T1000 (cell line): ENCODE data around the gene DCST1.

Source experiments
- DNase-seq: peaks from one replicate; lab custom pipeline; 2025; ENCODE audit warnings: mixed read lengths; lab: John Stamatoyannopoulos, UW

DCST1 gene

DNA sequence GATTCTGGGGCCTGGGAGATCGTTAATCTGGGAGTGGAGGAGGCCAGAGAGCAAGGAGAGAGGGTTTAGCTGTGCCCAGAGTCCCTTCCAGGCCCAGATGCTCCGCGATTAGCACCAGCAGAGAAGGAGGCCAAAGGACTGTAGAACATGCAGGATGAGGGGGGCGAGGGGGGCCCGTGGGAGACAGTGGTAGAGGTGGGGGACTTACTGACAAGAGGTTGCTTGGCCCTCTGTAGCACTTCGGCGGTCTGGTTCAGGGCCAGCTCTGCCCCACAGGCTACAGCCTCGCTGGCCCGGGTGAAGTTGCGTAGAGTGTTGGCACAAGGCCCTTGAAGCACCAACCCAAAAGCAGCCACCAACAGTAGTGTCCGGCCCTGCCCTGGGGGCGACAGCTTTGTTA lies 738 bp upstream of the DCST1 start:
- DNase-seq = no peak

- DNase-seq = no peak
Observed at GRCh38 chr1:155034318-155035208, 939 bp downstream of the DCST1 start.

GRCh38 chr1:155035936-155036335 lies 2.3 kb downstream of the DCST1 start:
- no peak for DNase-seq

GRCh38 chr1:155037043-155037442 lies 3.4 kb downstream of the DCST1 start:
- DNase-seq = no peak

DNA sequence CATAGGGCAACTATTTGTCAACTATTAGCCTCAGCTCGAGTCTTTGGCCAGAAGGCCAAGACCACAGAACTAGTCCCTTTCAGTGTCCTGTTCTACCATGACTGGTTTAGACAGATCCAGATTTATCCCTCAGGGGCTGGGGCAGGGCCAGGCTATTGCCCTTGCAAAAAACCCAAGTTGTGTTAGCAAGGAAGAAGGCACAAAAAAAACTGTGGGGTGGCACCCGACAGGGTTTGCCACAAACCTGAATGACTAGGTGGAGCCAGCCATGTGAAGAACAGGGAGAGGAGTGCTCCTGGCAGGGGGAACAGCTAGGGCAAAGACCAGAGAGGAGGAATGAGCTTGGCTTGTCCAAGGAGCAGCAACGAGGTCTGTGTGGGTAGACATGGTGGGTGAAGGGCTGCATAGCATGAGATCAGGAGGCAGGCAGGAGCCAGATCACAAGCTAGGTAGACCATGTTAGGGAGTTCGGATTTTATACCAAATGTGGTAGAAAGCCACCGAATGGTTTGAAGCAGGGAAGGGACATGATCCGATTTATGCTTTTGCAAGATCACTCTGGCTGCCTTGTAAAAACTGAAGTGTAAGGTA lies 4.3 kb downstream of the DCST1 start:
- DNase-seq = no peak

DNA sequence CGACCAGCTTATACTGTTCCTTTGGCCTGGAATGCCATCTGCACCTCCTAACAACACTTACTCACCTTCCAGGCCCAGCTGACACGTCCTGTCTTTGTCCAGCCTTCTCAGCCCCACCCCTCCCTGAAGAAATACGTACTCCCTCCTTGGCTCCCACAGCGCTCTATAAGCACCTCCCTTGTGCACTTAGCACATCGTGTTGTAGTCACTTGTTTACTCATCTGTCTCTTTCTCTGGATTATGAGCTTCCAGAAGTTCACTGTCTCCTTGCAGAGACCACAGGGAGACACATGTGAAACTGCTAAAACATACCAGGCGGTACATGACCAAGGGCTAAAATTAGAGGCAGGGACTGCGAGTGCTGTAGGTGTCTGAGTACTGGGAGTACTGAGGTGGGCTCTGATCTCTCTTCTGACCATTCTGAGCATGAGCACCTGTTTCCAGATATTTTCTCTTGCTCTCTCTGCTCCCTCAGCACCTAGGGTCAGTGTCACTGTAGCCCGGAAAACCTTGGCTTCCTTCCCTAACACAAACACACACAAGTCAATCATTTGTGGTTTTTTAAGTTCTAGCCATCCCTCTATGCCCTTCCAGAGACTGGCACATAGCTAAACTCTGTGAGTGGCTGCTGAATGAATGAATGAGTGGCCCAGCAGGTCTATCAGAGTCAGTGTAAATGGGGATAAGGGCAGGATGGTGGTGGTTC lies 5.1 kb downstream of the DCST1 start:
- no peak for DNase-seq

DNA sequence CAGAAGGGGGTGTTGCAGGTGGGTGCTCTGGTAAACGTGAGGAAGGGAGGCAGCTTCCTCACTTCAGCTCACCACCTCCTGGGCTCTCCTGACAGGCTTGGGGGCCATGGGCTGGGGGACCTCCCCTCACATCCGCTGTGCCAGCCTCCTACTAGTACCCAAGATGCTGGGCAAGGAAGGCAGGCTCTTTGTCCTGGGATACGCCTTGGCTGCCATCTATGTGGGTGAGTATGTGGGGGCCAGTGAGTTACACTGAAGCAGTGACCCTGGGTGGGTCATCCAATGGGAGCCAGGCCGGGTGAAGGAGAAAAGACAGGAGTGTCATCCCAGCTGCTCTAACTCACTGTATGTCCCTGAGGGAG lies 5.7 kb downstream of the DCST1 start:
- DNase-seq = no peak

- no peak for DNase-seq
Observed at GRCh38 chr1:155040358-155041093, 6.9 kb downstream of the DCST1 start.

DNA sequence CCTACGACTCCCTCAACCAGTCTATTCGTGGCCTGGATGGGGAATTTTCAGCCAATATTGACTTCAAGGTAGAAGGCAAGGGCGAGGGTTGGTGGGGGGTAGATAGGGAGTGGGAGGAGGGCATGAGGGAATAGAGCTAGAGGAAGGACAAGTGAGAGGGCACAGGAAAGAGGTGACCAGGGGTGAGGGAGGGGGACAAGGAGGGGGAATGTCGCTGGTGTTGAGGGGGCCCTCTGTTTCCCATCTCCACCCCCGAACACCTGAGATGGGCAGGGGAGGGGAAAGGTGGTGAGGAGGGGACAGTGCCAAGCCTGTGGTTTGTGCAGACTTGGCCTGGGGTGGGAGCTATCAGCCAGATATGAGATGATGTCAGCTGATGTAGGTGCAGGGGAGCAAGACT lies 9.2 kb downstream of the DCST1 start:
- no peak for DNase-seq

- no peak for DNase-seq
Observed at GRCh38 chr1:155043301-155043702, 9.7 kb downstream of the DCST1 start.

DNA sequence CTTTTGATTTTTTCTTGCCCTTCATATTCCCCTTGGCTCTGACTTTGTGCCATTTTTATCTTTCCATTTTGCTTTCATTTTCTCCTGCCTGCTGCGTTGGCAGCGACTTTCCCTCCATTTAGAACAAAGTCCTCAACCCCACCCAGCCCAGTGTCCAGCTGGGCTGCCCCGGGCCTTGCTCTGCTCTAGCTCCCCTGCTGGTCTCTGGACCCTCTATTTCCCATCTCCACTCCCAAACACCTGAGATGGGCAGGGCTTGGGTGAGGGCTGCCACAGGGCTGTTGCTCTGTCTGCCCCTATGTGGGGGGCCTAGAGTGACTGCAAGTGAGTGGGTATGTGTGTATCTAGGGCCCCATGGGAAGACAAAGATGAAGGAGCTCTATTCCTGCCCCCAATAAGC lies 10.2 kb downstream of the DCST1 start:
- DNase-seq = no peak

- DNase-seq = no peak
Observed at GRCh38 chr1:155044365-155044764, 10.7 kb downstream of the DCST1 start.

- peak; percentile 27 for DNase-seq
Observed at GRCh38 chr1:155044812-155045657, 11.4 kb downstream of the DCST1 start.

- no peak for DNase-seq
Observed at GRCh38 chr1:155048449-155049334, 15.1 kb downstream of the DCST1 start.

- DNase-seq = no peak
Observed at GRCh38 chr1:155049651-155050559, 16.3 kb downstream of the DCST1 start.

DNA sequence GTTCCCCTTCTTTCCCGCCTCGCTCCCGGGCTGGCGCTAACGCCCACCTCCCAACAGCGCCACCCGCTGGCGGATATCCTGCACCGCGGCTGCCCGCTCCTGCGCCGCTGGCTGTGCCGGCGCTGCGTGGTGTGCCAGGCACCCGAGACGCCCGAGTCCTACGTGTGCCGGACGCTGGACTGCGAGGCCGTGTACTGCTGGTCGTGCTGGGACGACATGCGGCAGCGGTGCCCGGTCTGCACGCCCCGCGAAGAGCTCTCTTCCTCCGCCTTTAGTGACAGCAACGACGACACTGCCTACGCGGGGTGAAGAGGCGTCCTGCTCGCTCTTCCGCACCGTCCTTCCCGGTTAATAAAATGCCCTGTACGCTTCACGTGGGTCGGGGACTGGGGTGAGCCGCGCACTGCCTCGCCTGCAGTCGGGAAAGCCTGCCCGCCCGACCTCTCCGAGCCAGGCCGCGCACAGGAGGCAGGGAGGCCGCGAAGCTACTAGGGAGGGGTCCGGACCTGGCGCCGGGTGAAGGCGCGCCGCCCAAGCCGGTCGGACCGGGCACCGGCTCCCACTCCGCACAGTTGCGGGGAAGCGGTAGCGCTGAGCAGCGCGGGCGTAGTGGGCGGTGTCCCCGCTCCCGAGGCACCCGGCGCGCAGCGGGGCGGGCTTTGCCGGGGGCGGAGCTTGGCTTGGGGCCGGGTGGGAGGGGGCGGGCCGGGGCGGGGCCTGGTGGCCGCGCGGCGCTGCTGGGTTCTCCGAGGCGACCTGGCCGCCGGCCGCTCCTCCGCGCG lies 17.1 kb downstream of the DCST1 start, which contains the start of gene ADAM15:
TSS of gene ADAM15 (plus strand) at position 757 of the 782 bp plus-strand sequence. CDS start 71 bp downstream, outside the sequence.
- DNase-seq = peak; percentile 57

DNA sequence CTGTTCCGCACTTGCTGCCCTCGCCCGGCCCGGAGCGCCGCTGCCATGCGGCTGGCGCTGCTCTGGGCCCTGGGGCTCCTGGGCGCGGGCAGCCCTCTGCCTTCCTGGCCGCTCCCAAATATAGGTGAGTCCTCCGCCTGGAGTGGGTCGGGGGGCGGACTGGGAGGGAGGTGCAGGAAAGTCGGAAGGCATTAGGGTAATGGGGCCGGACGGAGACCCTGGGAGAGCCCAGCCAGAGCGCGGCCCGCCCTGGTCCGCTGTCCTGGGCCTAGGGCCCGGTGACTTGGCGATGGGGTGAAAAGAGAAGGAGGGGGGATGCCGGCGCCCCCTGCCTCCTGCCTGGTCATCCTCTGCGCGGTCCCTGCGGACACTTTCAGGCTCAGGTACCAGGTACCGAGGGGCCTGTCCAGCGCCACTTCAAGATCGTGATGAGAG lies 17.7 kb downstream of the DCST1 start:
- DNase-seq = no peak

DNA sequence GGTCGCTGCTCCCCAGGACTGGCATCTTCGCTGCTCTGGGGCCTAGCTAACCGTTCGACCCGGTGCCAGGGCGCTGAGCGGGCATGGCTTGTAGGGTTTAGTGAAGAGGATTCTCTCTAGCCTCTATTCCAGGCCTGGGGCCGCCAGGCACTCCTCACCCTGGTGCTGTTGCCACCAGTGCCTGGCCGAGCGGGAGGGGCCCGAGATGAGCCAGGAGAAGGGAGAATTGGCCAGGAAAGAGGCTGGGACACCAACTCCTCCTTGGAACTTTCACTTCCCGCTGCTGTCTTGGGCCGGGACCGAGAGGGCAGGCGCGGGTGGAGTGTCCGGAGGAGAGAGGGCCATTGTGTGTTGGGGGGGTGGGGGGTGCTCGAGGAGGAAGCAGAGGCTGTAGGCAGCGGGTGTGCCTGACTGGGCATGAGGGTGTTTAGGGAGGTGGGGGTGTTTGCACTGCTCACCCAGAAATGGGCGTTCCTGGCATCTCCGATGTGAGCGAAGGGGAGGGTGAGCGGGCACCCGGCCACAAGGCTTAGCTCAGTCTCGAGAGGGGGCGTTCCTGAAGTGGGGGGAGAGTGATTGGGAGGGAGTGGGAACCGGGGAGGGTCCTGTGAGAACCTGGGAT lies 18.3 kb downstream of the DCST1 start:
- peak; percentile 19 for DNase-seq
